H1 (cell line): ENCODE measurements around the gene EPHB6. TPM values are rescaled to one million over a fixed set of nuclear protein-coding genes. Genes with fewer than 3 reads are reported as not detected.

Experiments used
- JUN ChIP-seq: IDR thresholded peaks from 2 replicates; pipeline ENCODE4 v1.6.1; 2011; ENCODE audit warnings: low read depth, mild to moderate bottlenecking, improper control_type of control experiment, low read length
- SIN3A ChIP-seq, 2 experiments: IDR thresholded peaks in 1 of 2; conservative IDR thresholded peaks in 1 of 2; 2 replicates each; pipeline ENCODE4 v1.6.1; 2011 to 2012; ENCODE audit warnings: low read length in 2 of 2, improper control_type of control experiment in 1 of 2, low read depth in 1 of 2, mild to moderate bottlenecking in 1 of 2
- polyA plus RNA-seq, 7 experiments: library from polyadenylated mRNA; depleted of rRNA in 3 of 7; stranded (reverse) in 5 of 7; unstranded in 2 of 7; fragments of >200 nt in 5 of 7; fragments of 200-250 nt in 2 of 7; gene quantifications; 1 replicate in 5 of 7; 2 replicates in 1 of 7; 4 replicates in 1 of 7; pipeline versions ENCODE4 v1.2.1 to v1.2.3, GENCODE V29; 2011 to 2013; ENCODE audit warnings: missing spikeins in 2 of 7, mixed read lengths in 2 of 7
- total RNA-seq: library from RNA; stranded (reverse); fragmentation: NEBNext Ultra II Directional; extraction: Animal tissue kit (Norgen Biotek cat#: 25700); gene quantifications from 2 replicates; pipeline ENCODE4 v1.2.1, GENCODE V29; 2021

EPHB6 gene
- total and polyA plus RNA-seq, 2 of the 8 experiments (the other 6 are each of a cell fraction or from before 2014, with no cell fraction given) = 19.7 TPM

DNA sequence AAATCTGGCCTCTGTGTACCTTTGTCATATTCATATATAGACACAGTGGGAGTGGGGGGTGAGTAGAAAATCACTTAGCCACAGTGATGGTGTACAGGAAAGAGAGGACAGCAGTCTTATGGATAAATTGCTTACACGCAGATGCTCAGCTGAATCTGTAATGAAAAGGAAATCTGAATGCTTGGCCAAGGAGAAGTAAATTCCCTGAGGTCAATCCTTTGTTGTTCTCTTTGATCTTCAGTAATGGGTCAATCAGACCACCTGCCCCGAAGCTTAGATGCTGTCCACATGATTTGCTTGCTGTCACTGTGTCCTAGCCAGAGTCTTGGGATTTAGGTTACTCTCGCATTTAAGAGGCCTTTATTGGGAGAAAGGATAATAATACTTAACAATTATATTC, 18.4 kb upstream of the EPHB6 start (continued):
- TF ChIP-seq JUN (no peak), SIN3A (conservative IDR thresholded peaks at IDR 0.05 in 1 of 2, IDR thresholded peaks at IDR 0.05 in 1 of 2; ENCODE audit: low read depth in 1 of 2, low read length in 2 of 2) (no peak)
- TF ChIP-seq, all 59 proteins: peak for 0
